Endothelial cell of umbilical vein (primary cell): ENCODE results near the gene DCAF7.

Experiments
- EZH2 ChIP-seq: IDR thresholded peaks from 2 replicates; pipeline ENCODE4 v1.6.1; 2012; ENCODE audit warnings: borderline replicate concordance, low read depth, mild to moderate bottlenecking, moderate library complexity, low read length, inconsistent platforms; ENCODE audit not compliant: severe bottlenecking
- FOS ChIP-seq: IDR thresholded peaks from 2 replicates; pipeline ENCODE4 v1.6.1; 2011; ENCODE audit warnings: mild to moderate bottlenecking, low read length, moderate library complexity, borderline replicate concordance; ENCODE audit not compliant: insufficient read depth
- POLR2A ChIP-seq: IDR thresholded peaks from 2 replicates; pipeline ENCODE4 v1.6.1; 2012; ENCODE audit warnings: low read depth, mild to moderate bottlenecking, control low read depth, low read length
- POLR2AphosphoS5 ChIP-seq: IDR thresholded peaks from 2 replicates; pipeline ENCODE4 v1.6.1; 2012; ENCODE audit warnings: low read depth, mild to moderate bottlenecking, control low read depth, low read length, moderate library complexity; ENCODE audit not compliant: insufficient read depth
- TF ChIP-seq, protein P1 (sequence below): IDR thresholded peaks from 2 replicates; pipeline ENCODE4 v1.6.1; 2011; ENCODE audit not compliant: insufficient read depth, insufficient read length
- TF ChIP-seq, protein P2 (sequence below), 2 donors: IDR thresholded peaks; 1 replicate in 1 of 2; 2 replicates in 1 of 2; pipeline ENCODE4 v1.5.1; 2011; ENCODE audit warnings: low read length in 2 of 2, mild to moderate bottlenecking in 2 of 2, moderate library complexity in 2 of 2, control low read depth in 1 of 2, inconsistent platforms in 1 of 2, low read depth in 1 of 2; ENCODE audit not compliant: insufficient read depth in 1 of 2; ENCODE audit errors: extremely low read depth in 1 of 2

DNA sequence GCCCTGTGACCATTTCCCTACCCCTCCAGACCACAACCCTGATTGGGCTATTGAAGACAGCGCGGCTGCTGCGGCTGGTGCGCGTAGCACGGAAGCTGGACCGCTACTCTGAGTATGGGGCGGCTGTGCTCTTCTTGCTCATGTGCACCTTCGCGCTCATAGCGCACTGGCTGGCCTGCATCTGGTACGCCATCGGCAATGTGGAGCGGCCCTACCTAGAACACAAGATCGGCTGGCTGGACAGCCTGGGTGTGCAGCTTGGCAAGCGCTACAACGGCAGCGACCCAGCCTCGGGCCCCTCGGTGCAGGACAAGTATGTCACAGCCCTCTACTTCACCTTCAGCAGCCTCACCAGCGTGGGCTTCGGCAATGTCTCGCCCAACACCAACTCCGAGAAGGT lies 14.6 kb upstream of the DCAF7 start:
- TF ChIP-seq POLR2A (no peak), FOS (no peak), POLR2AphosphoS5 (no peak), EZH2 (no peak)
- TF ChIP-seq, protein P1, sequence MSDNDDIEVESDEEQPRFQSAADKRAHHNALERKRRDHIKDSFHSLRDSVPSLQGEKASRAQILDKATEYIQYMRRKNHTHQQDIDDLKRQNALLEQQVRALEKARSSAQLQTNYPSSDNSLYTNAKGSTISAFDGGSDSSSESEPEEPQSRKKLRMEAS = no peak
- TF ChIP-seq, protein P2, sequence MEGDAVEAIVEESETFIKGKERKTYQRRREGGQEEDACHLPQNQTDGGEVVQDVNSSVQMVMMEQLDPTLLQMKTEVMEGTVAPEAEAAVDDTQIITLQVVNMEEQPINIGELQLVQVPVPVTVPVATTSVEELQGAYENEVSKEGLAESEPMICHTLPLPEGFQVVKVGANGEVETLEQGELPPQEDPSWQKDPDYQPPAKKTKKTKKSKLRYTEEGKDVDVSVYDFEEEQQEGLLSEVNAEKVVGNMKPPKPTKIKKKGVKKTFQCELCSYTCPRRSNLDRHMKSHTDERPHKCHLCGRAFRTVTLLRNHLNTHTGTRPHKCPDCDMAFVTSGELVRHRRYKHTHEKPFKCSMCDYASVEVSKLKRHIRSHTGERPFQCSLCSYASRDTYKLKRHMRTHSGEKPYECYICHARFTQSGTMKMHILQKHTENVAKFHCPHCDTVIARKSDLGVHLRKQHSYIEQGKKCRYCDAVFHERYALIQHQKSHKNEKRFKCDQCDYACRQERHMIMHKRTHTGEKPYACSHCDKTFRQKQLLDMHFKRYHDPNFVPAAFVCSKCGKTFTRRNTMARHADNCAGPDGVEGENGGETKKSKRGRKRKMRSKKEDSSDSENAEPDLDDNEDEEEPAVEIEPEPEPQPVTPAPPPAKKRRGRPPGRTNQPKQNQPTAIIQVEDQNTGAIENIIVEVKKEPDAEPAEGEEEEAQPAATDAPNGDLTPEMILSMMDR (IDR thresholded peaks at IDR 0.05; ENCODE audit: extremely low read depth in 1 of 2, insufficient read depth in 1 of 2, low read depth in 1 of 2, low read length in 2 of 2) = no peak
